Activated CD4-positive, alpha-beta T cell treated with anti-CD3 and anti-CD28 coated beads for 24 hours (primary cell): ENCODE results near the gene FLVCR2.
A peak's percentile ranks its signal among the peaks of the same experiment; 100 is the strongest.

Experiments
- DNase-seq, 2 donors: peaks; one replicate each; pipeline ENCODE4 v3.0.0-alpha.2; 2020; ENCODE audit warnings: low read depth in 2 of 2

FLVCR2 gene

GRCh38 chr14:75578102-75578785, at the start of gene FLVCR2:
Gene FLVCR2 (plus strand): TSS chr14:75578620. CDS start chr14:75578973, 353 bp downstream.
- peak in 1 of 2 donors; percentile 47 for DNase-seq

DNA sequence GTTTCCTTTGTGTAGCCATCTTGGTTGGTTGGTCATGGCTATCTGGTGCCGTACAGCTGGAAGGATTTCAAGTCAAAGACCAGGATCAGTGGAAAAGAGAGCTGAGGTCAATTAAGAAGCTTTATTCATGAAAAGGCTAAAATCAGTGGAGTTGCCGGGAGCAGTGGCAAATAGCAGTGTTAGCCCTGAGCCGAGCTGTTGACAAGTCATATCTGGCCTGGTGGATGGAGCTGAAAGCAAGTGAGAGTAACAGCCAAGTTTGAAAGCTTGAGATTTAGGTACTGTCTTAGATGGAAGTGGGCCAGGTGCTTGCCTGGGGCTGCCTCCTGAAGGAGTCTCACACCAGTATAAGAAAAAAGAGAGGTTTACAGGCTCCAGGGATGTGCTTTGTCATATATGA, 47.2 kb upstream of the FLVCR2 start:
- no peak for DNase-seq

GRCh38 chr14:75531660-75532317, 46.6 kb upstream of the FLVCR2 start:
- no peak for DNase-seq

DNA sequence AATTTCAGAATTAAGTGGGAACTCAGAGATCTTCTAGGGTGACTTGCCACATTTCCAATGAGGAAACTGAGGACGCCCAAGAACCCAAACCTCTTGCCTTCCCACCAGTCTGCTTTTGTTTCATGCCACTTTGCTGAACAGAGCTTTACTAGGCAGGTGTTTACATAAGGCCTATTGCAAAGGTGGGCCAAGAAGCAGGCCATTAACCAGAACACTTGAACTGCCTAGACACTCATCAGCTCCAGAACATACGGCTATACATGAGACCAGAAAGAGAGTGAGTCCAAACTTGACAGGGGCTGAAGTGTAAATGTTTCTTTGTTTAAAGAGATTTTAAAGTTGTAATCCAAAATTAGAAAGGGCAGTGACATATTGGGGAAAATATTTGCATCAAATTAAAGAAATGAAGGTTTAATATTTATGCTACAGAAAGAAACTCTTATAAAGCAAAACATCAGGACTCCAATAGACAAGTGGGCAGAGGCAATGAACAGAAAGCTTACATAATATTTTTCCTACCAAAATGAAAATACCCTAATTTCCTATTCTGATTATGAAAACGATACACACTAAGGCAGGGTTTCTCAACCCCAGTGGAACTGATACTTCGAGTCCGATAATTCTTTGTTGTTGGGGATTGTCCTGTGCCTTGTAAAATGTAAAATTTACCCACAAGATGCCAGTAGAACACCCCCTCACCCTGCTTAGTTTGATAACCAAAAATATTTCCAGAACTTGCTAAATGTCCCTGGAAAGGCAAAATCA, 44.4 kb upstream of the FLVCR2 start:
- DNase-seq, result no peak

DNA sequence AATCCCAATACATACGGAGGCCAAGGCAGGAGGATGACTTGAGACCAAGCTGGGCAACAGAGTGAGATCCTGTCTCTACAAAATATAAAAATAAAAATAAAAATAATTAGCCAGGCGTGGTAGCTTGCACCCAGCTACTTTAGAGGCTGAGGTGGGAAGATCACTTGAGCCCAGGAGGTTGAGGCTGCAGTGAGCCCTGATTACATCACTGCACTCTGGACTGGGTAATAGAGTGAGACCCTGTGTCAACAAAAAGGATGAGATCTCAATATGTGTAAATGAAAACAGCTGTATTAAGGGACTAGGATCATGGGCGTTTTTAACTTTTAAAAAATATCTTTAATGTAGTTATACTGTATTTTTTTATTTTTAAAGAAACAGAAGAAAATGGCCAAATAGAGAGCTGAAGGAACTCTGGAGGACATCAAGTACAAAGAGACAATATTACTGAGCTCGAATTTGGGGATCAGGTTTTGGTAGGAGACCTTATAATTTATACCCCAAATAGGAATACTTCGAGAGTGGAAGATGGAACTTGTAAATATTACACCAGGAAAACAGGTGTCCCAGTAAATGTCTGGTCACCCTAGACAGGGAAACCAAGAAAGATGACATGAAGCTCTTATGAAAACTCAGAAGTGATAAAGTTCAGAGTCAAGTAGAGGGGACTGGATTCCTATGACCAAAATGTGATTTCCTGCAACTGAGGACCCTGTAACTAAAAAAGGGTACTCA, 43.1 kb upstream of the FLVCR2 start:
- no peak for DNase-seq

DNA sequence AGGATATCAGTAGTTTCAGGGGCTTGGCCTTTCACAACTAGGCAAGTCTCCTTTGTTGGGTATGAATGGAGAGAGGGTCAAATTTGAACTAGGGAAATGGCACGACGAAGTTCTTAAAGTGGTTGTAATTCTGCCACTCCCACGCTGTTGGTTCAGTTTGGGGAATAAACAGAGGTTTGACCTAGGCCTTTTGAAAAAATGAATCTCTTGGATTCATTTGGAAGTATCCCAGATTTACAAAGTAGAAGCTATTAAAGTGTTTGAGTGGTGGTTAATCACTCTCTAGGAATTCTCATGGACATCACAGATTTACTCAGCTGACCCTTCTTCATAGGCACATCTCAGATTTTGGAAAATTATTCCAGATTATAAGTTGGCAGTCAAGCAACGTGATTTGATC, 41.3 kb upstream of the FLVCR2 start:
- DNase-seq, result no peak

DNA sequence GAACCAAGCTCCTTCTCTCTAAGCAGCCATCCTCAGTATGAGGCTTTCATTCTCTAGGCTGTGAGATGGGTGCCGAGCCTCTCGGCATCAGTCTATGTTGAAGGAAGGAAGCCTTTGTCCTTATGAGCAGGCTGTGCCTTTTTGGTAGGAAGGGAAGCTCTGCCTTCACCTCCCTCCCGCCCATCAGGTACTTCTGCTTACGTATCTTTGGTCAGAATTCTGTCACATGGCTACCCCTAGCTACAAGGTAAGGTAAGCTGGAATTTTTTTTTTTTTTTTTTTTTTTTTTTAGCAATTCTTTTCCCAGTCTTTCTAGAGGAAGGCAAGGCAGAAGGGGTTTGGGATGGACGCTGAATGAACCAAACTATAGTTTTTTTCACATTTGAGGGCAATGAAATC, 39.3 kb upstream of the FLVCR2 start:
- DNase-seq, result no peak

GRCh38 chr14:75539561-75540478, 38.6 kb upstream of the FLVCR2 start:
- DNase-seq, result no peak

DNA sequence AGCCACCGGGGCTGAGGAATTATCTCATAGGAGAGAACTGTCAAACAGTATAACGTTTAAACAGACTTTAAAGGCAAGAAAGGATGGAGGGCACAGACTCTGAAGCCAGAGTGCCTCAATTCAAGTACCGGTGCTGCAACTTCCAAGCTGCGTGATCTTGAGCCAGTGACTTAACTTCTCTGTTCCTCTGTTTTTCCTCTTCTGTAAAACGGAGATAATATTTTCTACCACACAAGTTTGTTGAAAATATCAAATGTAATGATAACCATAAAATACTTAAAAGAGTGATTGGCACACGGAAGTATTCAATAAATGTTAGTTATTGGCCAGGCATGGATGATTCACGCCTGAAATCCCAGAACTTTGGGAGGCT, 38.0 kb upstream of the FLVCR2 start:
- no peak for DNase-seq

DNA sequence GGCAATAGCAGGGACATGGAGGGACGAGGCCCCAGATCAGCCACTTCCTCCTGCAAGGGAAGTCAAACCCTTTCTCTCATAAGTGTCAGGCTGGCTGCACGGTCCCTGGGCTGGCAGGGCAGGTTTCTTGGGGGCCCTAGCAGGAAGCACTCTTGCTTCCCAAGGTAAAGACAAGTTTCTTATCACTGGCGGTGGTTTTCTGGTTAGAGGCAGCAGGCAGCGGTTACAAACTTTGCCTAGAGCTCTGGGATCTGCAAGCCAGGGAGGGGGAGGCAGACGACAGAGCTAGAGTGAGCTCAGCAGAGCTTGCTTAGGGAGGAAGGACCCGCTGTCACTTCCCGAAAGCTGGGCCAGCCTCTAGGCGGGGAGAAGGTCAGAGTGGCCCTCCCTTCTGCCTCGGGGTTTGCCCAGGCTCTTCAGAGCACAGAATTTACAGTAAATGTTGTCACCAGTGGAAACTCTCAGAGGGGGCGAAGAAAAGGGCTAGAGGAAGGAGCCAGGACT, 35.8 kb upstream of the FLVCR2 start:
- DNase-seq, result peak; percentile 70 to 73

- DNase-seq, result no peak
These were observed 35.2 kb upstream of the FLVCR2 start for GRCh38 chr14:75543253-75543652.

DNA sequence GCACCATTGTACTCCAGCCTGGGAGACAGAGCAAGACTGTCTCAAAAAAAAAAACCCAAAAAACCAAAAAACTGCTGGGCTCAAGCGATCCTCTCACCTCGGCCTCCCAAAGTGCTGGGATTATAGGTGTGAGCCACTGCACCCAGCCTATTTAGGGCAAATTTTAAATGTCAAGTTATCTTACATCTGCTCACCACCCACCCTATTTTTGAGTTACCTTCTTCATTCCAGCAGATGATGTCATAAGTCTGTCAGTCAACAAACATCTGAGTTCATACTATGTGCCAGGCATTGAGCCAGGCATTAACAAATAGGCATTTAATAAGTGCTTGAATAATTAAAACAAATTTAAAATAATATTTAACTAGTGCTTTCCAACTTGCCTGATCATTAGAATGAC, 34.6 kb upstream of the FLVCR2 start:
- no peak for DNase-seq

DNA sequence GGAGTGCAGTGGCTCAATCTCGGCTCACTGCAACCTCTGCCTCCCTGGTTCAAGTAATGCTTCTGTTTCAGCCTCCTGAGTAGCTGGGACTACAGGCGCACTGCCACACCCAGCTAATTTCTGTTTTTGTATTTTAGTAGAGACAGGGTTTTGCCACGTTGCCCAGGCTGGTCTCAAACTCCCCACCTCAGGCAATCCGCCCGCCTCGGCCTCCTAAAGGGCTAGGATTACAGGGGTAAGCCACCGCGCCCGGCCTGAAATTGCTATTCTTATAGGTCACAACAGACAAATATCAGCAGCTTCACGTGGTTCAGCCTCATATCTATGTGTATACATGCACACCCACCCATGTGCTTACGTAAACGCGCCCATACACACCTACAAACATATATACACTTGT, 32.5 kb upstream of the FLVCR2 start:
- no peak for DNase-seq

DNA sequence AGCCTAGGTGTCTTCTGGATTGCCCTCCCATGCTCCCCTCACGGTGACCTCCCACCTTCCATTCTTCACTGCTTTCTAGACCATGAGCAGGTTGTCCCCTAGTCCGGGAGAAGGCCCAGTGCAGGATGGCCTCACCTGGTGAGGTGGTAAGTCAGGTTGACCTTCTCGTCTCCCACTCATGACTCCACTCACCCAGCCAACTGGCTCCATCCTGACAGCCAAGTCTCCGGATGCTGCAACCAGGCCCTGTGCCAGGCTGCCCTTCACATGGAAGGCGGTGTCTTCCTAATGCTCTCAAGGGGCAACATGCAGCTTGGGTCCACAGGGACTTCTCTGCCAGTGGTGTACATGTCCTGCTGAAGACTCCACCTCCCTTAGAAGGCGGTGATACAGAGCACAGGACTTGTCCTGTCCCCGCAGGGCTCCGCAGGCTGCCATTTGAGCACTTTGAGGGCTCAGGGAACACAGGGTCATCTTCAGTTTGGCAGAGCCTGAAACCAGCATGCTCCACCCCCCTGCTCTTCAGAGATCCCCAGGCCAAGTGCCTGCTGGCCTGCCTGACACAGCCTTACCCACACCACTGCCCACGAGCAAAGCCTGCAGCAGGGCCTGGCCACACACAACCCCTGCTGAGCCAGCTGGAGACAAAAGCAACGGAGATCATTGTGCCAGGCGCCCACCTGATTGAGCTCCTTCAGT, 30.7 kb upstream of the FLVCR2 start:
- DNase-seq, result no peak

DNA sequence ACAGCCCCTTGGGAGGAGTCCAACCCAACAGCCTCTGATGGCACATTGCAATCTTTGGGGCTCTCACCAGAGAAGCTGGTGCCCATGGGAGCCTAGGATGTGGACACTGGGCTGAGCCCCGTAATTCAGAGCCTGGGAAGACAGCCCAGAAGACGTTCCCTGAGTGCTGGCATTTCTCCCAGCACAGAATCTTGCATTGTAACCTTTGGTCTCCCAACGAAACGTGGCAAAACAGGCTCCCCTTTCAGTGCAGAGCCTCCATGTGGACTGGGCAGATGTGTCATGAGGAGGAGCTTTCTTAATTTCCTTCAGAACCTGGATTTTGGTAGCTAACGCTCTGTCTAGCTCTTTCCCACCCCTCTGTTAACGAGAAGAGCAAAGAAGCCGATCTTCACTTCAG, 29.9 kb upstream of the FLVCR2 start:
- no peak for DNase-seq

DNA sequence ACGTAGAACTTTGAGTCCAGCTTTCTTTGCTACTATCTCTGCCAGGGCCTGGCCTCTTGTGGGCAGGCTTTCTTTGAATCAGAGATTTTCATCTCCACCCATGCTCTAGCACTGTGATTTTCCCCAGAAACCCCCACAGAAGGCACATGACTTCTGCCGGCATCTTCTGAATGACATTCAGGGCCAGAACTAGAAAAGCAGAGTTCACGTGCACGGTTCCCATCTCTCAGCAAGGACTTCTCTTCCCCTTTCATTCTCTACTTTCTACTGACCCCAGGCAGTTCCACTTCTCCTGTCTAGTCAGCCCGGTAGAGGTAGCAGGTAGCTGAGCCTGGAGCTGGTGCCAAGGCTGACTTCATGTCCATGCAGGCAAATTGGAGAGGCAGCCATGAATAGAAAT, 29.3 kb upstream of the FLVCR2 start:
- no peak for DNase-seq

- no peak for DNase-seq
These were observed 27.4 kb upstream of the FLVCR2 start for GRCh38 chr14:75551021-75551420.

- no peak for DNase-seq
These were observed 25.3 kb upstream of the FLVCR2 start for GRCh38 chr14:75553157-75553556.

- DNase-seq, result no peak
These were observed 24.6 kb upstream of the FLVCR2 start for GRCh38 chr14:75553761-75554364.

GRCh38 chr14:75554482-75554881, 23.9 kb upstream of the FLVCR2 start:
- DNase-seq, result no peak
